HG03280 (cell line): ENCODE measurements around the gene SDR42E1.

ENCODE experiments used
- ATAC-seq: cut with Tn5 transposase; IDR thresholded peaks from one replicate; pipeline ENCODE4 v1.9.1; 2021; ENCODE audit warnings: mild to moderate bottlenecking, moderate library complexity; ENCODE audit not compliant: unreplicated experiment

The SDR42E1 gene

GRCh38 chr16:81940781-81941560, 70.3 kb downstream of the SDR42E1 start:
- no peak for ATAC-seq

- no peak for ATAC-seq
These were observed 71.9 kb downstream of the SDR42E1 start for GRCh38 chr16:81939164-81940056.
